ENCODE results near the gene SH2D2A.

SH2D2A gene

GRCh38 chr1:156816561-156817328 is at the start of gene SH2D2A:
SH2D2A (minus strand) TSS chr1:156816848; CDS start chr1:156816708, 140 bp downstream.
- DNase-seq = no peak

- no peak for DNase-seq
Observed at GRCh38 chr1:156865865-156866248, 49.2 kb upstream of the SH2D2A start.

- no peak for DNase-seq
Observed at GRCh38 chr1:156865258-156865657, 48.6 kb upstream of the SH2D2A start.

- DNase-seq = no peak
Observed at GRCh38 chr1:156864796-156865195, 48.1 kb upstream of the SH2D2A start.

GRCh38 chr1:156863631-156864030 is 47.0 kb upstream of the SH2D2A start:
- no peak for DNase-seq

GRCh38 chr1:156862997-156863599 is 46.5 kb upstream of the SH2D2A start:
- DNase-seq = no peak

GRCh38 chr1:156862584-156862983 is 45.9 kb upstream of the SH2D2A start:
- DNase-seq = no peak

- DNase-seq = peak; percentile 63
Observed at GRCh38 chr1:156860628-156861423, 44.2 kb upstream of the SH2D2A start, which contains the start of gene NTRK1. NTRK1 (plus strand) TSS chr1:156860865; CDS start chr1:156860935, 70 bp downstream.

- DNase-seq = peak; percentile 32
Observed at GRCh38 chr1:156860113-156860627, 43.5 kb upstream of the SH2D2A start.

- no peak for DNase-seq
Observed at GRCh38 chr1:156859523-156860112, 43.0 kb upstream of the SH2D2A start.

GRCh38 chr1:156858959-156859522 is 42.4 kb upstream of the SH2D2A start, which contains the start of gene INSRR:
INSRR (minus strand) TSS chr1:156859117; CDS start chr1:156858621, 496 bp downstream.
- no peak for DNase-seq

GRCh38 chr1:156858555-156858956 is 41.9 kb upstream of the SH2D2A start:
- no peak for DNase-seq

- DNase-seq = no peak
Observed at GRCh38 chr1:156857532-156857931, 40.9 kb upstream of the SH2D2A start.

GRCh38 chr1:156856282-156856785 is 39.7 kb upstream of the SH2D2A start:
- DNase-seq = no peak

- DNase-seq = no peak
Observed at GRCh38 chr1:156854634-156855033, 38.0 kb upstream of the SH2D2A start.

- no peak for DNase-seq
Observed at GRCh38 chr1:156853761-156854160, 37.1 kb upstream of the SH2D2A start.

GRCh38 chr1:156852418-156852874 is 35.8 kb upstream of the SH2D2A start:
- peak; percentile 87 for DNase-seq

- DNase-seq = peak; percentile 11
Observed at GRCh38 chr1:156851779-156852417, 35.2 kb upstream of the SH2D2A start.

GRCh38 chr1:156849151-156849496 is 32.5 kb upstream of the SH2D2A start:
- DNase-seq = no peak

- DNase-seq = no peak
Observed at GRCh38 chr1:156848461-156849150, 32.0 kb upstream of the SH2D2A start.

Measured in NCI-H1105 (cell line).